SK-N-MC (cell line): ENCODE measurements around the gene HIVEP2.

ENCODE experiments used
- DNase-seq: peaks from one replicate; pipeline ENCODE4 v3.0.0-alpha.2; 2011; ENCODE audit warnings: low read depth, low spot score
- H3K27ac ChIP-seq: fragments of 200-600 bp; sonication (generic); 2 replicates; pipeline ENCODE4 v1.5.1; 2016; ENCODE audit warnings: mixed run types
- H3K36me3 ChIP-seq: fragments of 200-600 bp; sonication (generic); 2 replicates; pipeline ENCODE4 v1.6.1; 2017; ENCODE audit warnings: antibody characterized with exemption, low read length, mixed read lengths; ENCODE audit not compliant: insufficient read depth
- H3K4me3 ChIP-seq: fragments of 200-600 bp; sonication (generic); 2 replicates; pipeline ENCODE4 v1.5.1; 2016
- H3K9ac ChIP-seq: fragments of 200-600 bp; sonication (generic); 2 replicates; pipeline ENCODE4 v1.8.0; 2017; ENCODE audit warnings: mixed run types, mixed read lengths; ENCODE audit not compliant: insufficient read length
- H3K9me3 ChIP-seq: fragments of 200-600 bp; sonication (generic); 2 replicates; pipeline ENCODE4 v1.6.1; 2017; ENCODE audit warnings: low read depth, mild to moderate bottlenecking, antibody characterized with exemption, low read length, moderate library complexity, mixed read lengths
- EZH2 ChIP-seq: fragments of 200-600 bp; sonication (generic); IDR thresholded peaks from one replicate; pipeline ENCODE4 v1.6.1; 2017; ENCODE audit warnings: antibody characterized with exemption
- FOXP2 ChIP-seq: optimal IDR thresholded peaks from 2 replicates; pipeline ENCODE3; 2011; ENCODE audit warnings: mild to moderate bottlenecking, moderate library complexity; ENCODE audit not compliant: insufficient read depth; ENCODE audit errors: extremely low read length, control extremely low read depth
- POLR2AphosphoS5 ChIP-seq: IDR thresholded peaks from 2 replicates; pipeline ENCODE4 v1.6.1; 2012; ENCODE audit warnings: mild to moderate bottlenecking, low read depth, low read length, borderline replicate concordance

Gene HIVEP2

DNA sequence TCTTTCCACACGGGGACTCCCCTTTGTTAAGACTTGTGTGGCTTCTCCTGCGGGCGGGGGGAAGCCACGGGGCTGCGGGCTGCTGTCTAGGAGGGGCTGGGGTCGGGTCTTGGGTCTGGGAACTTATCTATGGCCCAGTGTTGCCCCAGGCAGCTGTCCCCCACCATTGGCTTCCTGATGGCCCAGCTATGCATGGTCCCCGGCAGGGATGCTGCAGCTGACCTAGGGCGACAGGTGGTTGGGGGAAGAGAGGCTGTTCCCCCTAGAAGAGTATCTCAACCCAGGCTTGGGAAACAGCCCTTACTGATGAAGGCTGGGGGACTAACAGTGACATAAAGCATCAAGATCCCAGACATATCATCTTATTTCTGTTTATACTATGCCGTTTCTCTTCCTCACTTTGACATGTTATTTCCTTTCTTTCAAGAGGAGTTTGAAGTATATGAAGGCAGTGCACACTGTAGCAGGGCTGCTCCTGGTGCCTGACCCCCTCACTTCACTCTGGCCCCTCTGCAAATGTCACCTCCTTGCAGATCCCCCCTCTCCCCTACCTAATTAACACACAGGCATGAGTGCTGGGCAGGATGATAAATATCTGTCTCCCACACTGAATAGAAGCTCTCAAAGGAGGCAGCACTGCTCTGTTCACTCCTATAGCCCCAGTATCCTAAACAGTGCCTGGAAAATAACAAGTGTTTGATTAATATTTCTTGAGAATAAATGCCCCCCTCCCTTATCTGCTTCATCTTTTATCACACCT, 87.0 kb downstream of the HIVEP2 start:
- TF ChIP-seq FOXP2 (no peak), EZH2 (no peak), POLR2AphosphoS5 (no peak)
- H3K9me3 ChIP-seq = no peaks in the 10 kb centered on the region
- DNase-seq = no peak
- H3K27ac ChIP-seq = no peak overlapping the region
- H3K36me3 ChIP-seq = no peaks in the 10 kb centered on the region
- no peak overlapping the region for H3K4me3 ChIP-seq
- no peak overlapping the region for H3K9ac ChIP-seq

DNA sequence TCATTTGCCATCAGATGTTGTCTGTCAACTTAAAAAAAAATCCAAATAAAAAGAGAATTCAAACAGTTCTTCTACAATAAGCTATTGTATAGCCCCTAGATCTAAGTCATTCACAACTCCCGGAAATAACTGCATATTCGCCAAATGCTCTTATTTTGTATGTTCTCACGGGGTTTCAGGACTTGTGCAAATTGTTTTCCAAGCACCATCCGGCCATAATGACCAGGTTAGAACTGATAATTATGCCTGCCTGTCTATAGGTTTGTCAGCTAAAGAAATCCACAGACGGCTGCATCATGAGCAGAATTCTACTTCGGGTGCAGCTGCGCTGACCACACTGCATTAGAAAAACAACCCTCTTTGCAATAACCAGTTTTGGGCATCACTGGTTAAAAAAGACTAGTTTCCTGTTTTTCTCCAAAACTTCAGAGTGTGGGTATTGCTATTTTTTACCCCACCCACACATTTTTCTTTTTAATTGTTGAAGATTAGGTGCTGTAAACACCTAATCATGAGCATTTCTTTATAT, 87.7 kb downstream of the HIVEP2 start:
- Histone ChIP-seq H3K36me3 (no peaks in the 10 kb centered on the region), H3K9ac (no peak overlapping the region), H3K9me3 (no peaks in the 10 kb centered on the region), H3K4me3 (no peak overlapping the region), H3K27ac (no peak overlapping the region)
- TF ChIP-seq POLR2AphosphoS5 (no peak), EZH2 (no peak), FOXP2 (no peak)
- DNase-seq = no peak

DNA sequence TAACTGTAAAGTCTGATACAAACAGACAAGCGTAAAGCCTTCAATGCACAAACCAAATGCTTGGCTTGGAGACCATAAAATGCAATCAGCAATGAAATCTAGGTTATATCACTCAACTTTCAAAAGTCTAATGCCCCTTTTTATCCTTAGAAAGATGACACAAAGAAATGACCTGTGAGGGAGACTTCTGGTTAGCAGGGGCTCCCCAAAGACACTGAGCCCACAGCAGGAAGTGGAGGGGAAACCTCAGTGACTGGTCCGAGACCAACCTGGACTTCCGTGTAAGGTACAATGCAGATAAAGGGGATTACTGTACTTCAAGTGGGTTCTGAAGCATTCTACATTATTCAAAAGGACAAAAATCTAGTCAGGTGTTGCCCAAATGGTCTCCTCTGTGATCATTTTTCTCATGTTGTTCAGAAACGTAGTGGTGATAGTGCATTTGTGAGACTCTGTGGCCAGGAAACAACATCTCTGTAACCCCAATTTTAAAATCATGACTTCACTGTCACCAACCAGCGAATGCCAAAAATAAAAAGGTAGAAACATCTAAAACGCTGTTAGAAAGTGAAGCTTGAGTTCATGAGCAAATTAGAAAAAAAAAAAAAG, 88.2 kb downstream of the HIVEP2 start:
- no peaks in the 10 kb centered on the region for H3K9me3 ChIP-seq
- TF ChIP-seq FOXP2 = no peak
- no peak for TF ChIP-seq EZH2
- TF ChIP-seq POLR2AphosphoS5 = no peak
- no peak overlapping the region for H3K27ac ChIP-seq
- H3K36me3 ChIP-seq = no peaks in the 10 kb centered on the region
- no peak overlapping the region for H3K4me3 ChIP-seq
- no peak overlapping the region for H3K9ac ChIP-seq
- DNase-seq = no peak

DNA sequence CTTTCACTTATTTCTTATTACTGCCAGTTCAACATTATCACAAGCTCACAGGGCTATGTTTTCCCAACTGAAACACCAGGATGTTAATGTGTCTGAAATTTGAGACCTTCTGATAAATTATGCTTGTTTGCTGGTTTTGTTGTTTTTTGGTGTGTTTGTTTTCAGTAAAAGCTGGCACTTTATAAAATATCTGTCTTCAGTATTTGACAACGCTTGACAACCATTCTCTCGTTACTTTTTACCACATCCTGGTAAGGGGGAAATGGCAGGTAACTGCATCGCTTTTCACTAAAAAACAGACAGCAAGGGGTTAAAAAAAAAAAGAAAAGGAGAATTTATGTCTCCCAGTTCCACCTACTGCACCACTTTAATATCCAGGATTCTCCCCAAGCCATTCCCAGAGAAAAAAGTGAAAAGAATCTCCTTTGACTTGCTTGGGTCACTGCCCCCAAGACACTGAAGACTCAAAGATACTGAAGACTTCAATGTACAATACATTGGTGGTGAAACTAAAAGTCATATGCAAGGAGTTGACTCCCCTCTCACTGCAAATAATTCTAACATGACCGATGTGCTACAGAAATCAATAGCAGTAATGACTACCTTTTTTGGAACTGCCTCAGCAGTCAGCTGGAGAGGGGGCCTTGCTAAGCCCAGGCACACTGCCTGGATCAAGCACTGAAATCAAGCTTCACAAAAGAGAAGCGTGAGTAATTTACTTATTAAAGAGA, 88.9 kb downstream of the HIVEP2 start:
- H3K9ac ChIP-seq = no peak overlapping the region
- no peak overlapping the region for H3K4me3 ChIP-seq
- H3K36me3 ChIP-seq = no peaks in the 10 kb centered on the region
- H3K27ac ChIP-seq = no peak overlapping the region
- no peaks in the 10 kb centered on the region for H3K9me3 ChIP-seq
- DNase-seq = no peak
- no peak for TF ChIP-seq FOXP2
- TF ChIP-seq POLR2AphosphoS5 = no peak
- no peak for TF ChIP-seq EZH2

DNA sequence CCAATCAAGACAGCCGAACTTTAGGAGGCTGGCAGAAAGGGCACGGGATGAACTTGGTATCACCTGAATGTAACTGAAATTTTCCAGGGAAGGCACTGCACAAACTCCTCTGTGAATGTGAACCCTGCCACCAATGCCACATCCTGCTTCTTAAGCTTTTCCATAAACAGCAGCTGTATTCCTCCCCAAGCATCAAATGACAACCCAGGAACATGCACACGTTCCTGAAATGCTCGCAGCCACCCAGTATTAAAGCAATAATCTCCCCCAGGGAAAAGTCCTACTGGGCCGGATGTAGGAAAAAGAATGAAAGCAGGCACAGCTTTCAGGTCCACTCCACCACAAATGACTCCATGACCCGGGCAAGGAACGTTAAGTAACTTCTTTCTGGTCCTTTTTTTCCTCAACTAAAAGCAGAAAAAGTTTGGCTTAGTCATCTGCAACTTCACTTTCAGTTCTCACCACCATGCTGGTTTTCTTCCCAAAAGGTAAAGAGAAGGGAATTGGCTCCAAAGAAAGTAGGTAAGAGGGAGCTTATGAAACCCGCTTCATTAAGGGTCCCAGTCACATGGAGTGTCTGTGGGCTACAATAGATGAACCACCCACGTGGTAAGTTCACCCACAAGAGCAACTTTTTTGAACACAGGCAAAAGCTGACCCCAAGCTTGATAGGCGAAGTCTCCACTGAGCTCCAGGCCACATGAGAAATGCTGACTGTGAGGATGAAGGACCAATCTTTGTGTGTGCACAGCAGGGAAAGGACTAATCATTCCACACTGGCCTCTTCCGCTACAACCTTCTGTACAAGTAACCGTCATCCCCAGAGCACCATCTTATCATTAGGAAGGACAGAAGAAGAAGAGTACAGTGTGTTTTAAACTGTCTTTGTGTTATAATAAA, 90.1 kb downstream of the HIVEP2 start:
- H3K36me3 ChIP-seq = no peaks in the 10 kb centered on the region

DNA sequence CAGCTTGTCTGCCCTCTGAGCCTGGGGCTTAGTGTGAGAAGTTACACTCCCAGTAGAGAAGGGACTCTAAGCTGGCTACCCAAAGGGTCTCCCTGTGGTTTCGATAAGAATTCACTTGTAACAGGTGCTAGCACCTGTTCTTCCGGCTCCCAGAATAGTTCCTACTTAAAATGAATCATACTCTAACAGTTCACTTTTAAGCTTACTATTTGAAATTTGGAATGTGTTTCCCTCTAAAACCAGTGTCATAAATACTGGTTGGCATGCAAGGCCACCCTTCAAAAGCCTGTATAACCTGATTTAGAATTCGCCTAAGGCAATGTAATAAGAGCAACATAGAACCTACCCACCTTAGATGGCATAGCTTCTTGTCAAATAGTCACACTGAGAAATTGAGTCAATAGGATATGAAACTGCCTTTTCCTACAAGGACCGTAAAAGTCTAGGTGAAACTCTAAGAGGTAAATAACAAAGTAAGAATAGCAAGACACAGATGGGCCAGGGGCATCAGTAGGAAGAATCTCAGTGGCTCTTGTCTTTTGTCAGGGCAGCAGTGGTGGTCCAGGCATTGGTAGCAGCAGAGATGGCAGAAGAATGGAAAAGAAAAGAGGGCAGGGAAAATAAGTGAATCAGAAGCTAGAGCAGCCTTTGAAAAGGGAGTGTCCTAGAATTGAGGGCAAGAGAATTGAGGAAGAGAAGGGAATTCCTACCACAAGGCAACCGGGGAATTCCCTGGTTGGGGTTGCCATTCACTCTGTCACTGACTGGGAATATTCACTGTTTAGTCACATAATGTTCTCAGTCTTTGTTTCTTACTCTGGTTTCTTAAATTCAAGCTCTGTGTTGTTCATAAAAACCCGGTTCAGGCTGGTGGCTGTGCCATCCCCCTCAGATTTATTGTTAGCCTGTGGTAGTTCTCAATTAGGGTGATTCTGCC, 91.5 kb downstream of the HIVEP2 start:
- no peak overlapping the region for H3K9ac ChIP-seq
- H3K27ac ChIP-seq = no peak overlapping the region
- TF ChIP-seq POLR2AphosphoS5 (no peak), FOXP2 (no peak), EZH2 (no peak)
- H3K9me3 ChIP-seq = no peaks in the 10 kb centered on the region
- no peak for DNase-seq
- no peak overlapping the region for H3K4me3 ChIP-seq
- H3K36me3 ChIP-seq = no peaks in the 10 kb centered on the region

More for the DNA sequence above, 90.1 kb downstream of the HIVEP2 start:
- Histone ChIP-seq H3K27ac (no peak overlapping the region), H3K4me3 (no peak overlapping the region), H3K9ac (no peak overlapping the region), H3K9me3 (no peaks in the 10 kb centered on the region)
- no peak for DNase-seq
- TF ChIP-seq EZH2 (no peak), FOXP2 (no peak), POLR2AphosphoS5 (no peak)

DNA sequence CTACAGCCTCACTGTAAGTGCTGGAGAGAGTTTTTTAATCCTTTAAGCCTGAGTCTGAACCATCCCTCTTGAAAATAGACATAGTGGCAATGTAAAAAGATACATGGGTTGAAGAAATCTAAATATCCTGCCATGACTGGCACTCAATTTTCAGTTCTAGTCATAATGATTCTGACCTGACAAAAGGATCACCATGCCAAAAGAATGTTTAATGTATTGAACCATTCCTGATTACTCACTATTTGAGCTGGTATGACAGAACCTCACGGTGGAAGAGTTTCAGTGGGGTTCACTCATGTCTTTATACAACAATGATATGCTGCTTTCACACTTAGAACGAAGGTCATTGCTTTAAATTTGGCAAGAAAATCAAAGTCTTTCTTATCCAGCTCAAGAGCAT, 93.4 kb downstream of the HIVEP2 start:
- TF ChIP-seq POLR2AphosphoS5 = no peak
- no peak for TF ChIP-seq EZH2
- no peak for TF ChIP-seq FOXP2
- no peak overlapping the region for H3K4me3 ChIP-seq
- H3K9ac ChIP-seq = no peak overlapping the region
- no peaks in the 10 kb centered on the region for H3K36me3 ChIP-seq
- H3K27ac ChIP-seq = no peak overlapping the region
- no peaks in the 10 kb centered on the region for H3K9me3 ChIP-seq
- DNase-seq = no peak
